Endothelial cell of umbilical vein (primary cell): ENCODE data around the gene ATF6B. TPM values are rescaled to one million over a fixed set of nuclear protein-coding genes. Genes with fewer than 3 reads are reported as not detected.

Experiments
- BruUV-seq: library from RNA; stranded (reverse); fragments of 400-500 nt; replicated peaks from 2 replicates; lab custom pipeline; 2021; lab: Mats Ljungman, UMichigan
- CTCF ChIA-PET: fragments of 300-600, 350-600 bp; sonication (Branson Sonifier 250); formaldehyde crosslinking; loops from one replicate; lab custom pipeline; 2021; ENCODE audit warnings: antibody characterized with exemption, inconsistent platforms; lab: Charles Lee
- POLR2A ChIA-PET: fragments of 300-600, 350-600 bp; sonication (Branson Sonifier 250); formaldehyde crosslinking; loops from one replicate; lab custom pipeline; 2021; ENCODE audit warnings: antibody characterized with exemption, inconsistent platforms; lab: Charles Lee
- DNase-seq: peaks from one replicate; pipeline ENCODE4 v3.0.0-alpha.2; 2011; ENCODE audit warnings: low read depth, low spot score
- FAIRE-seq: peaks from 2 replicates; lab custom pipeline; 2011; peaks lifted over from hg19 to GRCh38; lab: Jason Lieb, UNC
- H2AFZ ChIP-seq: 2 replicates; pipeline ENCODE4 v1.6.0; 2012; ENCODE audit warnings: low read depth, low read length, control low read depth, inconsistent platforms
- H3K27ac ChIP-seq: 2 replicates; pipeline ENCODE4 v1.5.1; 2011; ENCODE audit warnings: low read depth, mild to moderate bottlenecking, control low read depth, low read length, moderate library complexity; ENCODE audit not compliant: insufficient read depth
- H3K27me3 ChIP-seq, 2 experiments: 2 replicates each; pipeline versions ENCODE4 v1.6.0 to v1.6.1; 2011; ENCODE audit warnings: low read length in 2 of 2, mixed read lengths in 1 of 2; ENCODE audit not compliant: control insufficient read depth in 2 of 2, insufficient read depth in 2 of 2
- H3K36me3 ChIP-seq, 2 experiments: 2 replicates in 1 of 2; 3 replicates in 1 of 2; pipeline ENCODE4 v1.5.1; 2011; ENCODE audit warnings: low read length in 2 of 2, mild to moderate bottlenecking in 1 of 2, moderate library complexity in 1 of 2; ENCODE audit not compliant: control insufficient read depth in 2 of 2, insufficient read depth in 2 of 2; ENCODE audit errors: extremely low read depth in 1 of 2
- H3K4me1 ChIP-seq: 3 replicates; pipeline ENCODE4 v1.5.1; 2011; ENCODE audit warnings: mild to moderate bottlenecking, low read length; ENCODE audit not compliant: control insufficient read depth, insufficient read depth; ENCODE audit errors: extremely low read depth
- H3K4me2 ChIP-seq: 2 replicates; pipeline ENCODE4 v1.6.1; 2011; ENCODE audit warnings: low read length, control low read depth, mixed read lengths; ENCODE audit not compliant: insufficient read depth
- H3K4me3 ChIP-seq, 3 experiments: fragments of 200-600 bp in 1 of 3; sonication (generic), shearing (Covaris generic) in 1 of 3; replicated peaks in 1 of 3; 2 replicates each; pipeline ENCODE4 v1.5.1; 2011 to 2016; ENCODE audit warnings: control low read depth in 3 of 3, low read length in 3 of 3, mild to moderate bottlenecking in 2 of 3, inconsistent platforms in 1 of 3, low read depth in 1 of 3, moderate library complexity in 1 of 3; ENCODE audit not compliant: insufficient read depth in 1 of 3
- H3K79me2 ChIP-seq: 2 replicates; pipeline ENCODE4 v1.6.0; 2012; ENCODE audit warnings: low read length, inconsistent platforms; ENCODE audit not compliant: control insufficient read depth, insufficient read depth
- H3K9ac ChIP-seq: replicated peaks from 2 replicates; pipeline ENCODE3; 2011; ENCODE audit warnings: low read length, control low read depth; ENCODE audit not compliant: insufficient read depth; ENCODE audit errors: extremely low read depth
- H3K9me1 ChIP-seq: replicated peaks from 3 replicates; pipeline ENCODE4 v1.6.0; 2011; ENCODE audit warnings: mild to moderate bottlenecking, low read length; ENCODE audit not compliant: control insufficient read depth, insufficient read depth; ENCODE audit errors: extremely low read depth
- H3K9me3 ChIP-seq: replicated peaks from 2 replicates; pipeline ENCODE4 v1.5.1; 2012; ENCODE audit warnings: low read length, inconsistent platforms; ENCODE audit not compliant: control insufficient read depth, insufficient read depth
- H4K20me1 ChIP-seq: replicated peaks from 2 replicates; pipeline ENCODE3; 2011; ENCODE audit warnings: mild to moderate bottlenecking, low read length; ENCODE audit not compliant: control insufficient read depth, insufficient read depth; ENCODE audit errors: extremely low read depth
- CTCF ChIP-seq, 2 donors: IDR thresholded peaks; 1 replicate in 1 of 2; 2 replicates in 1 of 2; pipeline ENCODE4 v1.5.1; 2011; ENCODE audit warnings: low read length in 2 of 2, mild to moderate bottlenecking in 2 of 2, moderate library complexity in 2 of 2, control low read depth in 1 of 2, inconsistent platforms in 1 of 2, low read depth in 1 of 2; ENCODE audit not compliant: insufficient read depth in 1 of 2; ENCODE audit errors: extremely low read depth in 1 of 2
- FOS ChIP-seq: IDR thresholded peaks from 2 replicates; pipeline ENCODE4 v1.6.1; 2011; ENCODE audit warnings: mild to moderate bottlenecking, low read length, moderate library complexity, borderline replicate concordance; ENCODE audit not compliant: insufficient read depth
- GATA2 ChIP-seq: IDR thresholded peaks from 2 replicates; pipeline ENCODE4 v1.7.0; 2011; ENCODE audit warnings: low read depth, mild to moderate bottlenecking, moderate library complexity, mixed read lengths, low read length; ENCODE audit not compliant: insufficient read length, insufficient read depth
- JUN ChIP-seq: IDR thresholded peaks from 2 replicates; pipeline ENCODE4 v1.6.1; 2011; ENCODE audit warnings: borderline replicate concordance, low read depth; ENCODE audit not compliant: insufficient read length, insufficient read depth
- POLR2A ChIP-seq: IDR thresholded peaks from 2 replicates; pipeline ENCODE4 v1.6.1; 2012; ENCODE audit warnings: low read depth, mild to moderate bottlenecking, control low read depth, low read length
- dilution Hi-C: fragments of 300-500 bp; cut with MboI; formaldehyde crosslinking; loops from one replicate; pipeline ENCODE4 v1.15.0; 2019; ENCODE audit warnings: low sequenced_read_pairs; ENCODE audit not compliant: extremely low pct_ligation_motif_present
- intact Hi-C: fragments of 100-400 bp; cut with micrococcal nuclease; formaldehyde crosslinking; loops from one replicate; pipeline ENCODE4 v1.10.0; 2022
- polyA plus RNA-seq, 4 experiments: library from polyadenylated mRNA; depleted of rRNA in 3 of 4; stranded (reverse) in 3 of 4; unstranded in 1 of 4; fragments of >200 nt; gene quantifications; 2 replicates each; pipeline versions ENCODE4 v1.2.1 to v1.2.3, GENCODE V29; 2011 to 2012; ENCODE audit warnings: missing spikeins in 1 of 4
- total RNA-seq: library from RNA; stranded (reverse); gene quantifications from 2 replicates; pipeline ENCODE4 v1.2.3, GENCODE V29; 2021

Gene ATF6B
- total and polyA plus RNA-seq, 2 donors (not counting 3 experiments of a cell fraction or from before 2014, with no cell fraction given), result 106 to 115 TPM

GRCh38 chr6:32112431-32112980 is 15.5 kb downstream of the ATF6B start:
- Histone ChIP-seq H3K36me3 (peaks cover 4 to 25% of the 10 kb centered on the region in 2 experiments), H3K79me2 (no peaks in the 10 kb centered on the region), H2AFZ (no peak overlapping the region), H3K9me1 (no peaks in the 10 kb centered on the region), H3K4me1 (no peaks in the 10 kb centered on the region), H4K20me1 (no peaks in the 10 kb centered on the region), H3K9me3 (no peaks in the 10 kb centered on the region), H3K4me2 (no peak overlapping the region), H3K4me3 (no peak overlapping the region), H3K9ac (no peak overlapping the region), H3K27ac (no peak overlapping the region), H3K27me3 (peaks cover 11 to 17% of the 10 kb centered on the region in 2 experiments)
- dilution Hi-C loops, result no loop called here
- BruUV-seq, result no TSS peak
- DNase-seq (no peak), FAIRE-seq (no peak)
- ChIA-PET POLR2A (no interaction called here), CTCF (no interaction called here)
- no peak for TF ChIP-seq POLR2A
- TF ChIP-seq JUN, result no peak
- TF ChIP-seq CTCF (IDR thresholded peaks at IDR 0.05; ENCODE audit: extremely low read depth in 1 of 2, insufficient read depth in 1 of 2, low read depth in 1 of 2, low read length in 2 of 2), result no peak
- TF ChIP-seq FOS, result no peak
- TF ChIP-seq GATA2, result no peak
- intact Hi-C loops, result loop anchor here (10.0 kb wide), 1 partner anchor 302 kb away; no protein-coding TSS in a partner anchor
